Measurements from ENCODE around the gene RABGAP1L.

GRCh38 chr1:174819596-174819995 lies 660.3 kb downstream of the RABGAP1L start:
- TF ChIP-seq, protein P1, sequence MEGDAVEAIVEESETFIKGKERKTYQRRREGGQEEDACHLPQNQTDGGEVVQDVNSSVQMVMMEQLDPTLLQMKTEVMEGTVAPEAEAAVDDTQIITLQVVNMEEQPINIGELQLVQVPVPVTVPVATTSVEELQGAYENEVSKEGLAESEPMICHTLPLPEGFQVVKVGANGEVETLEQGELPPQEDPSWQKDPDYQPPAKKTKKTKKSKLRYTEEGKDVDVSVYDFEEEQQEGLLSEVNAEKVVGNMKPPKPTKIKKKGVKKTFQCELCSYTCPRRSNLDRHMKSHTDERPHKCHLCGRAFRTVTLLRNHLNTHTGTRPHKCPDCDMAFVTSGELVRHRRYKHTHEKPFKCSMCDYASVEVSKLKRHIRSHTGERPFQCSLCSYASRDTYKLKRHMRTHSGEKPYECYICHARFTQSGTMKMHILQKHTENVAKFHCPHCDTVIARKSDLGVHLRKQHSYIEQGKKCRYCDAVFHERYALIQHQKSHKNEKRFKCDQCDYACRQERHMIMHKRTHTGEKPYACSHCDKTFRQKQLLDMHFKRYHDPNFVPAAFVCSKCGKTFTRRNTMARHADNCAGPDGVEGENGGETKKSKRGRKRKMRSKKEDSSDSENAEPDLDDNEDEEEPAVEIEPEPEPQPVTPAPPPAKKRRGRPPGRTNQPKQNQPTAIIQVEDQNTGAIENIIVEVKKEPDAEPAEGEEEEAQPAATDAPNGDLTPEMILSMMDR (optimal IDR thresholded peaks at IDR 0.05 in 1 of 3, IDR thresholded peaks at IDR 0.05 in 1 of 3, conservative IDR thresholded peaks at IDR 0.05 in 1 of 3; ENCODE audit: extremely low read depth in 1 of 3, insufficient read depth in 2 of 3, low read length in 3 of 3), result no peak
- TF ChIP-seq EZH2 (IDR thresholded peaks at IDR 0.05; ENCODE audit: low read length), result no peak

Measured in keratinocyte (primary cell).